Liver (tissue), 9 donors: ENCODE data around the gene AKNAD1. TPM values are rescaled to one million over a fixed set of nuclear protein-coding genes. Genes with fewer than 3 reads are reported as not detected.

Experiments used
- DNase-seq: peaks from one replicate; pipeline ENCODE4 v3.0.0-alpha.2; 2017; ENCODE audit warnings: low spot score
- H3K27ac ChIP-seq, 2 donors: one replicate each; pipeline ENCODE4 v1.7.0; 2013; ENCODE audit warnings: inconsistent platforms in 2 of 2, low read length in 2 of 2, control low read depth in 1 of 2, low read depth in 1 of 2, mild to moderate bottlenecking in 1 of 2
- H3K27me3 ChIP-seq, 4 donors: one replicate each; pipeline versions ENCODE4 v1.6.1 to v1.7.0; 2013; ENCODE audit warnings: low read length in 3 of 4, inconsistent platforms in 1 of 4, mild to moderate bottlenecking in 1 of 4, moderate library complexity in 1 of 4; ENCODE audit not compliant: control insufficient read depth in 4 of 4, insufficient read depth in 4 of 4
- H3K36me3 ChIP-seq, 4 donors: one replicate each; pipeline versions ENCODE4 v1.6.1 to v1.7.0; 2013; ENCODE audit warnings: low read length in 3 of 4, mild to moderate bottlenecking in 3 of 4, low read depth in 1 of 4, moderate library complexity in 1 of 4; ENCODE audit not compliant: control insufficient read depth in 4 of 4, insufficient read depth in 3 of 4
- H3K4me1 ChIP-seq, 4 donors: one replicate each; pipeline versions ENCODE4 v1.6.1 to v1.7.0; 2013; ENCODE audit warnings: low read length in 3 of 4, mild to moderate bottlenecking in 3 of 4, moderate library complexity in 1 of 4; ENCODE audit not compliant: control insufficient read depth in 4 of 4, insufficient read depth in 4 of 4
- H3K4me3 ChIP-seq, 3 donors: one replicate each; pipeline versions ENCODE4 v1.6.1 to v1.7.0; 2013; ENCODE audit warnings: low read length in 3 of 3, control low read depth in 1 of 3, low read depth in 1 of 3, mild to moderate bottlenecking in 1 of 3
- H3K9ac ChIP-seq, 2 donors: one replicate each; pipeline ENCODE4 v1.7.0; 2013; ENCODE audit warnings: low read length in 2 of 2, mild to moderate bottlenecking in 2 of 2, moderate library complexity in 2 of 2, control low read depth in 1 of 2, low read depth in 1 of 2
- H3K9me3 ChIP-seq, 4 donors: one replicate each; pipeline versions ENCODE4 v1.6.1 to v1.7.0; 2013; ENCODE audit warnings: low read length in 3 of 4; ENCODE audit not compliant: control insufficient read depth in 4 of 4
- EGR1 ChIP-seq, 2 donors: IDR thresholded peaks; 2 replicates each; pipeline ENCODE4 v1.6.1; 2016 to 2018; ENCODE audit warnings: antibody characterized with exemption in 2 of 2, low read depth in 2 of 2
- FOXA1 ChIP-seq: IDR thresholded peaks from 2 replicates; pipeline ENCODE4 v1.6.1; 2016; ENCODE audit warnings: antibody characterized with exemption
- FOXA2 ChIP-seq: IDR thresholded peaks from 2 replicates; pipeline ENCODE4 v1.6.1; 2016; ENCODE audit warnings: antibody characterized with exemption
- HNF4A ChIP-seq, 2 donors: conservative IDR thresholded peaks; 2 replicates each; pipeline ENCODE4 v1.6.1; 2016; ENCODE audit warnings: antibody characterized with exemption in 2 of 2, mild to moderate bottlenecking in 2 of 2
- JUND ChIP-seq, 2 donors: IDR thresholded peaks; 2 replicates each; pipeline ENCODE4 v1.6.1; 2016; ENCODE audit warnings: antibody characterized with exemption in 2 of 2
- NR2F2 ChIP-seq: IDR thresholded peaks from 2 replicates; pipeline ENCODE4 v1.6.1; 2016; ENCODE audit warnings: antibody characterized with exemption
- RAD21 ChIP-seq, 2 donors: IDR thresholded peaks; 2 replicates each; pipeline ENCODE4 v1.6.1; 2016; ENCODE audit warnings: antibody characterized with exemption in 2 of 2, mild to moderate bottlenecking in 2 of 2
- RXRA ChIP-seq, 2 donors: IDR thresholded peaks; 2 replicates each; pipeline ENCODE4 v1.6.1; 2017 to 2018; ENCODE audit warnings: antibody characterized with exemption in 2 of 2, mild to moderate bottlenecking in 1 of 2
- TAF1 ChIP-seq: conservative IDR thresholded peaks from 2 replicates; pipeline ENCODE4 v1.6.1; 2016; ENCODE audit warnings: antibody characterized with exemption, mild to moderate bottlenecking
- WGBS: extraction: QIAGEN DNeasy Blood & Tissue Kit; methylation state at CpG from one replicate; pipeline ENCODE4 v1.1.7; 2013; 5-methylcytosine and 5-hydroxymethylcytosine counted together
- polyA plus RNA-seq, 2 donors: library from polyadenylated mRNA; stranded (reverse) in 1 of 2; unstranded in 1 of 2; fragments of 200-250 nt in 1 of 2; fragments of >200 nt in 1 of 2; fragmentation: Nextera tagmentation in 1 of 2; extraction: Ambion mirVana in 1 of 2; gene quantifications; one replicate each; pipeline versions ENCODE4 v1.2.1 to v1.2.3, GENCODE V29; 2013 to 2015
- total RNA-seq, 2 donors: library from RNA; depleted of rRNA; stranded (reverse); fragments of >200 nt; gene quantifications; one replicate each; pipeline ENCODE4 v1.2.3, GENCODE V29; 2014
- TF ChIP-seq, protein P1 (sequence below): fragments of 150-350 bp; IDR thresholded peaks from 2 replicates; pipeline ENCODE4 v1.5.1; 2017; ENCODE audit warnings: improper control_type of control experiment, low read depth, low read length; ENCODE audit not compliant: missing input control
- TF ChIP-seq, protein P2 (sequence below): IDR thresholded peaks from 2 replicates; pipeline ENCODE4 v1.6.1; 2016; ENCODE audit warnings: antibody characterized with exemption
- TF ChIP-seq, protein P3 (sequence below): IDR thresholded peaks from 2 replicates; pipeline ENCODE4 v1.6.1; 2016; ENCODE audit warnings: antibody characterized with exemption
- donor health status: healthy.
- donor health status: healthy.
- donor health status: healthy.
- donor health status: healthy.
- donor health status: healthy.

AKNAD1 gene
- total and polyA plus RNA-seq, 4 donors, result not detected

DNA sequence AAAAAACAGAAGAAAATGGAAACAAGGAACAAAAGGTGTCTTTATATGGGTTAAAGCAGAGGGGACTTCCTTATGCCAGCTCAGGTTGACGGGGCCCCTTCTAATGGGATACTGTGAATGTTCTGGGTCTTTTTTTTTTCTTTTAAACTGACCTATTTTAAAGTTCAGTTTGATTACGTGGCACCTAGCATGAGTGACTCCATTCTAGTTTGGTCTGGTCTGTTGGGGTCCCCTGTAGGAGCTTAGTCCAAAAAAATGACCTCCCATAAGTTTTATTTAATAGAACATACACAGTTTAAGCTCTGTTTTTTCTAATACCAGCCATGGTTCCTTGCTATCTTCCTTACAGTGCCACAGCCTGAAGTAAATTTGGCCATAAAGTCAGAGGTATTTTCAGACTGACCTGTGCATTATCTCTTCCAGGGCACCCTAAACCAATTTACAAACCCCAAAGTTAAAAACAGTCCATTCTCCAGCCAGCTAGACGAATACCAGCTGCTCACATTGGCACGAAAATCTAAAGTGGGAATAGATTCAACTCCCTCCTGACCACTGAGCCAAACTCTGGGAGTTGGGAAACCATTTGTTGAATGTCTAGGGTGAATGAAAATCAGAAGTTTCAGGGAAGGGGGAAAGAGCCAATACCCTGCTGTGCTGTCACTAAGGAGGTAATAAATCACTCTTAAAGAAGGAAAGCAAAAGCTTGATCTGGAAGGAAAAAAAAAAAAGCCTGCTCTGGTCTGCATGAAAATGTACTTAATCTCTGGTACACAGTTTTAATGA lies 42.4 kb downstream of the AKNAD1 start:
- TF ChIP-seq NR2F2 (peak; percentile 12), FOXA2 (no peak), HNF4A (conservative IDR thresholded peaks at IDR 0.05) (no peak)
- H3K4me3 ChIP-seq, result no peak overlapping the region
- no peaks in the 10 kb centered on the region for H3K27me3 ChIP-seq
- no peaks in the 10 kb centered on the region for H3K9me3 ChIP-seq
- H3K36me3 ChIP-seq, result peaks cover 0 to 9% (median 4%) of the 10 kb centered on the region in 4 donors
- H3K4me1 ChIP-seq, result no peaks in the 10 kb centered on the region
- WGBS, result 64% methylated on average over 4 of the region's 4 CpGs
- no peak for DNase-seq
- H3K9ac ChIP-seq, result no peak overlapping the region
- no peak overlapping the region for H3K27ac ChIP-seq

DNA sequence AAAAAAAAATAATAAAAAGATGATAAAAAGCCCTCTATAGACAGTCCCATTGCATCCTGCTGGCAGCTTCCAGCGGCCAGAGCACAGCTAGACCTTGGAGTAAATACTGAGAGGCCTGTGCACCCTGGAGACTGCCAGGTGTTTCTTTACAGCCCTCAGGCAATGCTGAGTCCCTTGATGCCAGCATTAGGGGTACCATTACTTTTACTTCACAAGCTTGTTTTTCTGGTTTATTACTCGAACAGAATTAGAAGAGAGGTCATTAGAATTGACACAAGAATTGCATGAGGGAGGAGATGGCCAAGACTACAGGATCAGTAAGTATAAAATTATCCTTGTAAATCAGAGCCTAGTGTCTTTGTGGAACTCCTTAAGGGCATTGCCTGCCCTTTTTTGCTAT lies 43.6 kb downstream of the AKNAD1 start:
- TF ChIP-seq, protein P1, sequence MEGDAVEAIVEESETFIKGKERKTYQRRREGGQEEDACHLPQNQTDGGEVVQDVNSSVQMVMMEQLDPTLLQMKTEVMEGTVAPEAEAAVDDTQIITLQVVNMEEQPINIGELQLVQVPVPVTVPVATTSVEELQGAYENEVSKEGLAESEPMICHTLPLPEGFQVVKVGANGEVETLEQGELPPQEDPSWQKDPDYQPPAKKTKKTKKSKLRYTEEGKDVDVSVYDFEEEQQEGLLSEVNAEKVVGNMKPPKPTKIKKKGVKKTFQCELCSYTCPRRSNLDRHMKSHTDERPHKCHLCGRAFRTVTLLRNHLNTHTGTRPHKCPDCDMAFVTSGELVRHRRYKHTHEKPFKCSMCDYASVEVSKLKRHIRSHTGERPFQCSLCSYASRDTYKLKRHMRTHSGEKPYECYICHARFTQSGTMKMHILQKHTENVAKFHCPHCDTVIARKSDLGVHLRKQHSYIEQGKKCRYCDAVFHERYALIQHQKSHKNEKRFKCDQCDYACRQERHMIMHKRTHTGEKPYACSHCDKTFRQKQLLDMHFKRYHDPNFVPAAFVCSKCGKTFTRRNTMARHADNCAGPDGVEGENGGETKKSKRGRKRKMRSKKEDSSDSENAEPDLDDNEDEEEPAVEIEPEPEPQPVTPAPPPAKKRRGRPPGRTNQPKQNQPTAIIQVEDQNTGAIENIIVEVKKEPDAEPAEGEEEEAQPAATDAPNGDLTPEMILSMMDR, result no peak
- TF ChIP-seq, protein P2, sequence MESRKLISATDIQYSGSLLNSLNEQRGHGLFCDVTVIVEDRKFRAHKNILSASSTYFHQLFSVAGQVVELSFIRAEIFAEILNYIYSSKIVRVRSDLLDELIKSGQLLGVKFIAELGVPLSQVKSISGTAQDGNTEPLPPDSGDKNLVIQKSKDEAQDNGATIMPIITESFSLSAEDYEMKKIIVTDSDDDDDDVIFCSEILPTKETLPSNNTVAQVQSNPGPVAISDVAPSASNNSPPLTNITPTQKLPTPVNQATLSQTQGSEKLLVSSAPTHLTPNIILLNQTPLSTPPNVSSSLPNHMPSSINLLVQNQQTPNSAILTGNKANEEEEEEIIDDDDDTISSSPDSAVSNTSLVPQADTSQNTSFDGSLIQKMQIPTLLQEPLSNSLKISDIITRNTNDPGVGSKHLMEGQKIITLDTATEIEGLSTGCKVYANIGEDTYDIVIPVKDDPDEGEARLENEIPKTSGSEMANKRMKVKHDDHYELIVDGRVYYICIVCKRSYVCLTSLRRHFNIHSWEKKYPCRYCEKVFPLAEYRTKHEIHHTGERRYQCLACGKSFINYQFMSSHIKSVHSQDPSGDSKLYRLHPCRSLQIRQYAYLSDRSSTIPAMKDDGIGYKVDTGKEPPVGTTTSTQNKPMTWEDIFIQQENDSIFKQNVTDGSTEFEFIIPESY, result no peak
- no peak for TF ChIP-seq TAF1
- TF ChIP-seq EGR1 (IDR thresholded peaks at IDR 0.05; ENCODE audit: low read depth in 2 of 2), result no peak
- TF ChIP-seq JUND (IDR thresholded peaks at IDR 0.05), result no peak
- TF ChIP-seq FOXA2, result no peak
- no peak for TF ChIP-seq NR2F2
- Histone ChIP-seq H3K27me3 (no peaks in the 10 kb centered on the region), H3K4me1 (no peaks in the 10 kb centered on the region), H3K27ac (no peak overlapping the region), H3K9me3 (no peaks in the 10 kb centered on the region), H3K36me3 (peaks cover 0 to 9% (median 6%) of the 10 kb centered on the region in 4 donors), H3K9ac (no peak overlapping the region), H3K4me3 (no peak overlapping the region)
- no peak for DNase-seq
- WGBS, result 89% methylated on average over 2 of the region's 2 CpGs

DNA sequence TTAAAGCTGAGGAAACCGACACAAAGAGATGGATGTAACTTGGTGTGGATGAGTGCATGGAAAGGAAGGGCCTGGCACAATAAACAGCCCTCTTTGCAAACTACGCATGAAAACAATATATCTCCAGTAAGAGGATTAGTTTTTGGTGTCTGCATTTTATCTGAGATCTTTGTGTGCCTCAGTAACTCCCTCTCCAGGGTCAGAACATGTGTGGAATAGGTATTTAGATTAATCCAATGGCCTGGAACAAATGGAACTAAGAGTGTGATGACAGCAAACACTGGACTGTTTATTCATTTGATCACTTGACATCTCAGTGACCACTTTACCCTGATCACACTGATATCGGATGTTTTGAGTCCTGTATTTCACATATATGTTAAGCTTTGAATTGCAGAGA lies 45.3 kb downstream of the AKNAD1 start:
- 97% methylated on average over 3 of the region's 3 CpGs for WGBS
- H3K4me3 ChIP-seq, result no peak overlapping the region
- no peak for DNase-seq
- no peak overlapping the region for H3K9ac ChIP-seq
- H3K4me1 ChIP-seq, result no peaks in the 10 kb centered on the region
- H3K36me3 ChIP-seq, result peaks cover 0 to 9% (median 7%) of the 10 kb centered on the region in 4 donors
- H3K27me3 ChIP-seq, result no peaks in the 10 kb centered on the region
- TF ChIP-seq, protein P3, sequence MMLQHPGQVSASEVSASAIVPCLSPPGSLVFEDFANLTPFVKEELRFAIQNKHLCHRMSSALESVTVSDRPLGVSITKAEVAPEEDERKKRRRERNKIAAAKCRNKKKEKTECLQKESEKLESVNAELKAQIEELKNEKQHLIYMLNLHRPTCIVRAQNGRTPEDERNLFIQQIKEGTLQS, result no peak
- TF ChIP-seq TAF1, result no peak
- TF ChIP-seq NR2F2, result no peak
- TF ChIP-seq RXRA (IDR thresholded peaks at IDR 0.05), result no peak
- TF ChIP-seq RAD21 (IDR thresholded peaks at IDR 0.05), result no peak
- no peak for TF ChIP-seq FOXA1
- no peak overlapping the region for H3K27ac ChIP-seq
- no peaks in the 10 kb centered on the region for H3K9me3 ChIP-seq
